Non-pigmented ciliary epithelial cell (primary cell): ENCODE data around the gene HMGB2.

Experiments used
- DNase-seq: peaks from one replicate; pipeline ENCODE4 v3.0.0-alpha.2; 2010; ENCODE audit warnings: low read depth

The HMGB2 gene

DNA sequence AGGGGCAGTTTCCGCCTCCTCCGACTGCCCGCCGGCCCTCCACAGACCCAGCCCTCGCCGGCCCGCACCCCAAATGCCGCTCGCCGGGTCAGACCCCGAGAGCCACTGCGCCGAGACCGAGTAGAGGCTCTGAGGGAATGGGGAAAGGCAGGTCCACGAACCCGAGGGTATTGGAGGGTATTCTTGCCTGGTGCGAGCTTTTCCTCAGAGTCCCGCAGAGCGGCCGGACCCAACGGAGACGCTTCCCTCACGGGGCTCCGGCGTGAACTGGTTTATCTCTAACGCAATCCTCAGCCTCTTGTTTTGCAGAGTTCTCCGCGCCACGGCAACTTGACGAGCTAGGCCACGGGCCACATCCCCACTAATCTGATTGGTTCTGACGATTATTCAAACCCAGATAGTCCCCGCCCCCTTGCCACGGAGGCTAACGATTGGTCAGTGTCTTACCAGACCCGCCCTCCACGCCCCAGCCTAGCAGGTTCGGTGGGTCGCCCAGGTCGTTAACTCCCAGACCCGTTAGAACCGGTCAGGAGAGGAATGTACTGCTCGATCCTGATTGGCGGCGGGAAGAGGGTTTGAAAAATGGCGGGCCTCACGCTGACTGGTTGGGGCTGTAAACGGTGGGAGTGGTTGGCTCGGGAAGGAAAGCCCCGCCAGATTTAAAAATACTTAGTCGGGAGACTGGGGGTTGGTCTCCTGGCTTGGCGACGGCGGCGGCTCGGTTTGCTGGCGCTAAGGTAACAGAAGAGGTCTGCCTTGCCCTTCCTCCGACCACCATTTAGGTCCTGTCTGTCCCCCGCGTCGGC is at the start of gene HMGB2:
HMGB2 (minus strand) TSS at position 274 of the 806 bp plus-strand sequence. CDS start 709 bp downstream, outside the sequence.
- DNase-seq = peak; percentile 100

DNA sequence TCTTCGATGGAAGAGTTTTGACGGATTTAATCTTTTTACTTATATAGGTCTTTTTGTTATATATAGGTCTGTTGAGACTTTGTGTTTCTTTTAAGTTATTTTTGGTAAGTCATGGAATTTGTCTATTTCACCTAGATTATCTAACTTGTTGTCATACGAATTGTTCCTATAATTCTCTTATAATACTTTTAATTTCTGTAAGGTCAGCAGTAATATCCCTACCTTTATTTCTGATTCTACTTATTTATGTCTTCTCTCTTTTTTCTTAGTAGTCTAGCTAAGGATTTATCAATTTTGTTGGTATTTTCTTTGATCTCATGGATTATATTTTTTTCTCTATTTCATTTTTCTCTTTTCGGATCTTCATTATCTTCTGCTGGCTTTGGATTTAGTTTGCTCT is 48.2 kb upstream of the HMGB2 start:
- DNase-seq = no peak

DNA sequence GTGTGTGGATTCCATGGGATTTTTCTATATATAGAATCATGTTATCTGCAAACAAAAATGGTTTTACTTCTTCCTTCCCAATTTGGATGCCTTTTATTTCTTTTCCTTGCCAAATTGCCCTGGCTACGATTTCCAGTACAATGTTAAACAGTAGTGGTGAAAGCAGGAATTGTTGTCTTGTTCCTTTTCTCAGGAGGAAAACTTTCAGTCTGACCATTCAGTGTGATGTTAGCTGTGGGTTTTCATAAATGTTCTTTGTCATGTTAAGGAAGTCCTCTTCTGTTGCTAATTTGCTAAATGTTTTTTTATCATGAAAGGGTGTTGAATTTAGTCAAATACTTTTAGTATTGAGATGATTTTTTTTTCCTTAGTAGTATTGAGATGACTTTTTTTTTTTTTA is 47.5 kb upstream of the HMGB2 start:
- no peak for DNase-seq

DNA sequence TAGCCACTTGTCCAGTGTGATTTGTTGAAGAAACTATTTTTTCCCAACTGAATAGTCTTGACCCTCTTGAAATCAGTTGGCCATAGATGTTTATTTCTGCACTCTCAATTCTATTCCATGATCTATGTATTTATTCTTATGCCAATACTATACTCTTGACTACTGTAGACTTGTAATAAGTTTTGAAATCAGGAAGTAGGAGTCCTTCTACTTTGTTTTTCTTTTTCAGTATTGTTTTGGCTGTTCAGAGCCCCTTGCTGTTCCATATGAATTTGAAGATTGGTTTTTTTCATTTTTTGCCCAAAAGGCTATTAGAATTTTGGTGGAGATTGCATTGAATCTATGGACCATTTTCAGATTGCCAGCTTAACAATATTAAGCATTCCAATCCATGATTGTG is 46.8 kb upstream of the HMGB2 start:
- no peak for DNase-seq

DNA sequence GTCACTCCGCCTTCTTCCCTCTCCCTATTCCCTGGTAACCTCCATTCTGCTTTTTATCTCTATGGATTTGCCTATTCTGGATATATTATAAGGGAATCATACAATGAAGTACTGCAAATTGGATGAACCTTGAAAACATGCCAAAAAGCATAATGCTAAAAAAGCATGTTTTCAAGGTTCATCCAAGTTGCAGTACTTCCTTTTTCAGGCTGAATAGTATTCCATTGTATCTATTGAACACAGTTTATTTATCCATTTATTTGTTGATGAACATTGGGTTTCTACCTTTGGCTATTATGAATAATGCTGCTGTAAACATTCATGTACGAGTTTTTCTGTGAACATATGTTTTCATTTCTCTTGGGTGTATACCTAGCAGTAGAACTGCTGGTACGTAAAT is 45.8 kb upstream of the HMGB2 start:
- no peak for DNase-seq

DNA sequence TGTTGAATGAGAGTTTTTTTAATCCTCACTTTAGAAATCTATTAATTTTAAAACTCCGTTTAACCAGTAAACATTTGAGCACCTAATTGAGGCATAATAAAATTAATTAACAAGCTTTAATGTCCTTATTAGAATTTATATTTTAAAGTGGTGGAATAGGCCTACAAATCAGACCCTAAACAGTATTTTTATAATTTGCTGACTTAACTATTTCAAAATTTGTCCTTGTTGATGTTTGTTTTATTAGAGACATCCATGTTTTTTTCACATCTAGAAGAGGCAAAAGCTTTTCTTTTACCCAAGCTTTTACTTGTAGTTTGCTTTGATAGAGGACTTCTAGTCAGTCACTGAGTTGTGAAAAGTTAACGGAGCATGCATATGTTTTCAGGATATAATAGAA is 40.4 kb upstream of the HMGB2 start:
- DNase-seq = no peak

DNA sequence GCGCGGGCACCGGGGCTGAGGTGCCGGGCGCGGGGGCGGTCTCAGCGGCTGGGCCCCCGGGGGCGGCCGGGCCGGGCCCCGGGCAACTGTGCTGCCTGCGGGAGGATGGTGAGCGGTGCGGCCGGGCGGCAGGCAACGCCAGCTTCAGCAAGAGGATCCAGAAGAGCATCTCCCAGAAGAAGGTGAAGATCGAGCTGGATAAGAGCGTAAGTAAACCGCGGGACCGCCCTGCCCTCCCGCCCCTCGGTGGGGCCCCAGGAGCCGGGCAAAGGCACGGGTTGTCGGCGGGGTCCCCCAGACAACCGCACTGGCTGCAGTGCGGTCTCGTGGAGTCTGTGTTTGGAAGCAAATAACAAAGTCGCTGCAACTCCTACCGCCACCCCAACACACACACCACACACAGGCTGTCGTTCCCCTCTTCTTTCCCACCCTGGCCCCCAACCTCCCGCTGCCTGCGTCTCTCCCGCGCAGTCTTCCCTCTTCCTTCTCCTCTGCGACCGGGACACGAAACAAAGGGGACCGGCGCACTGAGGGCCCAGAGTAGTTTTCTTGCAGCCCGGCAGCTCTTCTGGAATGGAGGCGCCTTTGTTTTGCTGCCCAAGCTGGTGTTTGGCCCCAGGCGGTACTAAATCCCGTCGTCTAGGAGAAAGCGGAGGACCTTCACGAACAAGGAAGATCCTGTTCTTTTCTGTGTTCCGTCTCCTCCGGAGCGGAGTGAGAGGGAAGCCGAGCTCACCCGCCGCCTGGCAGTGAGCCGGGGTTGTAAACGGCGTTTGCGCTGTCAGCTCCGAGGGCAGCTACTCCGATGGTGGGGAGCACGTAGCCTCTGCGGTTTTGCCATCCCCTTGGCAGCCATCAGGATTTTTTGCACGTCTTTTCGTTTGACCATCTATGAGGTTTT is 37.4 kb upstream of the HMGB2 start:
- no peak for DNase-seq

DNA sequence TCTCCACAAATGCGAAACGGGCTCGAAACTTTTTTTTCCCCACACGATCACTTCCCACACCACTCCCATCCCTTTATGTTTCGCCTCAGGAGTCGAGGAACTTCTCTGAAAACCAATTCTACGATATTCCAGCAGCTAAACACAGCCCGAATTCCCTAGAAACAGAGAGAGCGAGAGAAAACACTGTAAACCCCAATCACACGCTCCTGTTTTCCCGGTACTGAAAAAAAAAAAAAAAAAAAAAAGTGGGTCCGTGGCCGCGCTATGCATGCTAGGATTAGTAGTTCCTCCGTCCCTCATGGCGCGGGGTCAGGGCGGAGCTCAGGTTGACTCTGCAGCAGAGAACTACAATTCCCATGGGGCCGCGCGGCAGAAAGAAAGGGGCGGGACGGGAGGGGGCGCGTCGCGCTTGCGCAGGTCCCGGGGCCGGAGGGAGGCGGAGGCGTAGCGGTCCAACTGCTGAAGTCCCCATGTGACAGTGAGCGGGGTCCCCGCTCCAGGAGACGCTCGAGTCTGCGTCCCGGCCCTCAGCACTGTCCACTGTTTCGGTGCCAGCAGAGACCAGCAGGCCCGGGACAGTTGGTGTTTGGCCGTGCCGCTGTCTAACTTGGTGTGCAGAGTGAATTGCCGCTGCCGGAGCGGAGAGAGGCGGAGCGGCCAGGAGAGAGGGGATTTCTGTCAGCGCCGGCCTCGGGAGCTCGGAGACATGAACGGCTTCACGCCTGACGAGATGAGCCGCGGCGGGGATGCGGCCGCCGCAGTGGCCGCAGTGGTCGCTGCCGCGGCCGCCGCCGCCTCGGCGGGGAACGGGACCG is 36.5 kb upstream of the HMGB2 start, which contains the start of gene SAP30:
SAP30 (plus strand) TSS at position 478 of the 815 bp plus-strand sequence; CDS start at position 707, 229 bp downstream.
- peak; percentile 89 for DNase-seq

DNA sequence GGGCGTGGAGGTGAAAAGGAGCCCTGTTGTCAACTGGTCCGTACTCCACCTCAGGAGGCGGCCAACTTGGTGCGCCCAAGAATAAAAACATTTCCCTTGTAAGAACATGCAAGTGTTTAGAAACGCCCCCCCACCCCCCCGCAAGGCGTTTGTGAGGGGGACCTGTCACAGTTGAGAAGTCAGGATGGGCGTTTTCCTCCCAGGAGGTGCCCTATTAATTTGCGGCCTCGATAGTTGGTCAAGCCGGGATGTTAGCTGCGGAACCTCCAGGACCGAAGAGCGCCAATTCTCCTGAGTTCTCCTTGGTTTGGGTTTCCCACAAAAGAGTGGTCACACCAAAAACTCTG is 35.9 kb upstream of the HMGB2 start:
- DNase-seq = no peak

DNA sequence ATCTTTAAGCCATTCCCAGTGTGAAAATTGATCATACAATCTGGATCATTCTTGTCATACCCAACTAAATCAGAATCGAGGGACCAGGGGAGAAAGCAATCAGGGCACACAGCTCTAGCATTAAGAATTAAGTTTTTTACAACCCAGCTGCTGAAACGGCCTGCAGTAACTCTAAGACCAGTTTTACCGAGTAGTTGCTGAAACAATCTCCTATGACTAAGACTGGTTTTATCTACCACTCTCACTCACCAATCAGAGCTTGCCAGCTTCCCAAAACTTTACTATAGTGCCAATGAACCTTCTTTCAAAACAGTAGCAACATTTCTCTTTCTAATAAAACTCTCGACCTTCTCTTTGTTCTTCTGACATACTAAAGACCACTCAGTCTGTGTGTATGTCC is 33.8 kb upstream of the HMGB2 start:
- DNase-seq = no peak

DNA sequence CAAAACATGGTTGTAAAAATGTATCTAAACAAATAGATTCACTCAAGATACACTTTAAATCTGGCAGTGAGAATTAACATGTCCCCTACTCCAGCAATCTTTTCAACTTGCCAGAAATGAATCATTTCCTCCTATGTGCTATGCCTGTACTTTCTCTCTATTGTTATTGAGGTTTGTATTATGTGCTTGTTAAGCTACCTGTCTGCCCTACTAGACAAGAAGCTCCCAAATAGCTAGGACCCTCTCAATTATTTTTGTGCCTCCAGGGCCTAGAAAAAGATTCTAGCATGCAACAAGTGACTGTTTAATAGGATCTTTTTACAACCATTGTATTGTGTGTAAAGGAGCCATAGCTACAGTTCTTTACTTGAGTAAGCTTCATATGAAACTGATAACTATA is 33.1 kb upstream of the HMGB2 start:
- no peak for DNase-seq

DNA sequence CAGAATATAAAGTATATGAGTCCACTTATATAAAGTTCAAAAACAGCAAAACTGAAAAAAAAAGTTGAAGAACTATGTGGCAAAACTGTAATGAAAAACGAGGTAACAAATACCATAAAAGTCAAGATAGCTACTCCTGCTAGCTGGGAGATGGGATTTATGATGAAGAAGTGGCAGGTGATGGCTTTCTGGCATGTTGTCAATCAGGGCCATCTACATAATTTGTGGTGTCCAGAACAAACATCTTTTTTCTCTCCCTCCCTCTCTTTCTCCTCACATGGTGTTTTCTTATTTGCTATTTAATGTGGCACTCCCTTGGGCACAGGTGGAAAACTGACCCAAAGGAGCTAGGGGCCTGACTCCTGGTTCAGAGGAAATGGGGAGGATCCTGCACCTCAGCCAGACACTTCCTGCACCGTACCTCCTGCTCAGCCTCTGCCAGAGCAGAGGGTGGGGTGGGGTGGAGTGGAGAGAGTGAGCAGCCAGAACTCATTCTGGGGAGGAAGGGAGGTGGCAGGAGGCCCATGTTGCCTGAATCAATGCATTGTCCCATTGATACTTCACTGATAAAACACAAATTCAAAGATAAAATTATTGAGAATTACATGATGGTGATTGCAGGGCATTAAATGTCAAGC is 31.3 kb upstream of the HMGB2 start:
- no peak for DNase-seq

DNA sequence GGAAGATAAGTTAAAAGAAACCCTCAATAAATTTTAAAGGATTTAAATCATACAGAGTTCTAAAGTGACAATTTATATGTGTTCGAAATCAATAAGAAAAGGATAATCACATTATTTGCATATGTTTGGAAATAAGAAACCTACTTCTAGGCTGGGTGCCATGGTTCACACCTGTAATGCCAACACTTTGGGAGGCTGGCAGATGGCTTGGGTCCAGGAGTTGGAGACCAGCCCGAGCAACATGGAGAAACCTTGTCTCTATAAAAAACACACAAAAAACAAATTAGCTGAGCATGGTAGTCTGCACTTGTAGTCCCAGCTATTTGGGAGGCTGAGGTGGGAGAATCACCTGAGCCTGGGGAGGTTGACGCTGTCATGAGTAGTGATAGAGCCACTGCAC is 28.5 kb upstream of the HMGB2 start:
- DNase-seq = no peak

DNA sequence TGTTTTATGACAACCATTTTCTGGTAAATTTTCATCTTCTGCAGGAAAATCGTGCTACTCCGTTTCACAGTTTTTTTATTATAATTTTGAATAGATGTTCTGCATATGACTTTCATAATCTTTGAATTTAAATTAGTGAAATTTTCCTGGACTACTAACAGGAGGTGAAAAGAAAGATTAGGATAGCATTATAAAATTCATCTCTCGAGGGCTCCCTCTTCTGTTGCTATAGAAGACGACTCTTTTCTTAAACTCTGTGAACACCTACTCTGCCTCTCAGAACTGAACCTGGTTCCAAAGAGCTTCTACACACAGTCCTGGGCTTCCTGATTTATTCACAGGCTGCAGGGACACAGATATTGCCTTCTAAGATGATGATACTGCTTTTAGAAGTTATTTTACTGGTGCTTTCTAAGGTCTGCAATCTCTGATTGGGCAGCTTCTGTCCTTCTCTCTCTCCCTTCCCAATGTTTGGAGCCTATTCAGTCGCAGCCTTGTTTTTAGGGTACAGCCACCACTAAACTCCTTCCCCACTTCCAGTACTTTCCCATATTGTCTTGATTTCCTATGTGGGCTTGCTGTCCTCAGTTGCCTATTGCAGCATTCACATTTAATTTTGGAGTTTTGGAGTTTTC is 26.5 kb upstream of the HMGB2 start:
- no peak for DNase-seq

DNA sequence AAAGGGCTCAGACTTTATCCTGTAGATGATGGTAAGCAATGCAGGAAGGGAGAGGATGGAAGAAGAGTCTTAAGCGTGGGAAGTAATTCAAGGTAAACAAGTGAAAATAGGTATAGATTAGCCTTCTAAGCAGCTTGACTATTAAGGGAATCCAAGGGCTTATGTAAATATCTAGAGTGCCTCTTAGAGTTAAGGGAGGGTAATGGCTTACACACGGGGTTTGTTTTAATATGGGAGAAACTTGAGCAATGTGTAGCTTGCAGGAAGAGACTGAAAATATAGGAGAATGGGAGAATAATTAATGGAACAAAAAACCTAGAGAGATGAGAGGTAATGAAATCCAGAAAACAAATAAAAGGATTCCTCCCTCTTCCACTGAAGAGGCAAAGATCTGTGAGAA is 23.8 kb upstream of the HMGB2 start:
- no peak for DNase-seq

DNA sequence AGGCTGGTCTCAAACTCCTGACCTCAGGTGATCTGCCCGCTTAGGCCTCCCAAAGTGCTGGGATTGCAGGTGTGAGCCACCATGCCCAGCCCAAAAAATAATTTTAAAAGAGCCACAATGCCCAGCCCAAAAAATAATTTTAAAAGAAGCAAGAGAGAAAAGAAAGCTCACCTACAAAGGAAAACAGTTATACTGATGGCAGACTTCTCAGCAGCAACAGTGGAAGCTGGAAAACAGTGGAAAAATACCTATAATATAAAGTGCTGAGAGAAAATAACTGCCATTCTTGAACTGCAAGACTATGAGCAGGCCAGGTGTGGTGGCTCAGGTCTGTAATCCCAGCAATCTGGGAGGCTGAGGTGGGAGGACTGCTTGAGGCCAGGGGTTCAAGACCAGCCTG is 13.3 kb upstream of the HMGB2 start:
- no peak for DNase-seq

DNA sequence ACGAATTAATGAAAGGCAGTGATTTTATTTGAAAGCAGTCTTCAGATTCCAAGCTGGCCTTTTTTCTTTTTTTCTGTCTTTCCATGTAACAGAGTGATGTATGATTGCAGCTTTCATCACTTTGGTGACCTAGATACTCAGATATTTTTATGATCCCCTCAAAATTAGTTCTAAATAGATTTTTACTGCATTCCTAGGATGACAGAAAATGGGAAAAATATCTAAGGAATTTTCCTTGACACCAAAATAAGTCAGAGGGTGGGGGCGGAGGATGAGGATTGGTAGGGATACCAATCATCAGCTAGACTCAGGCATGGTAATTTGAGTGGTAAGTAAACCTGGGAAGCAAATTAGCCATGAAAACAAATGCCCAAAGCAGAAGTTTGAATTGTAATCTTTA is 11.9 kb upstream of the HMGB2 start:
- DNase-seq = no peak

DNA sequence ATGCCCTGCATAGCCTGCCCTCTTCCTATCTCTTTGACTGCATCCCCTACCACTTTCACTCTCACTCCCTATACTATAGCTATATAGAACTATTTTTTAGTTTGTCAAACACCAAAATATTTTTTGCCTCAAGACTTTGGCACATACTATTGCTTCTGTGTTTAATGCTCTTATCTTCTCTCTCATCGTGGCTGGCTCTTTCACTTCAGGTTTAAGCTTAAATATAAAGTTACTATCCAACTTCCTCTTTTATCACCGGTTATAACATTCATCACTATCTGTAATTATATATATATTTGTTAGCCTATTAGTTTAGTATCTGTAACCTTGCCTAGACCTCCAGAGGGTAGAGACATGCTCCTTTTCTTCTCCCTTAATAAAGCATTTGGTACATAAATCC is 11.5 kb upstream of the HMGB2 start:
- no peak for DNase-seq

DNA sequence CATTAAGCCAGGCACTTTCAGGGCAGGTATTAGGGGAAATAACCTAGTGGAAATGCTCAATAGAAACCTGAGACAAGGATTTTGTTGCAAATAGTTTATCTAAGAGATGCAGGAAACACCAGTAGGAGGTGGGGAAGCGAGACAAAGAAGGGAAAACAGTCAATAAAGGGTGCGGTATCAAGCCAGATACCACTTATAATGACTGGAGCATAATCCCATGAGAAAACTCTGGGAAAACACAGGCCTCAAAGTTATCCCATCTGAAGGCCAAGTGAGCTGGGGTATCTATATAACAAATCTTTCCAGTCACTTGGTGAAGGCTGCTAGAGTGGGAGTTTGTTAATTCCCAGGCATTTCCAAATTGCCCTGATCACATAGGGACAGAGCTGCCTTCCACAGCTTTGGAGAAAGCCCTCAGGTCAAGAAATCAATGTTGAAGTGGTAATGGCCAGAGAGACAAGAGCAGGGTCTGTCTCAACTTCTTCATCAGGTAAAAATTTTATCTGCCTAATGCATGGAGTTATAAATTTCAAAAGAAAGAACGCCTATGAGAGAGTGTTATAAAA is 9.8 kb upstream of the HMGB2 start:
- DNase-seq = no peak

DNA sequence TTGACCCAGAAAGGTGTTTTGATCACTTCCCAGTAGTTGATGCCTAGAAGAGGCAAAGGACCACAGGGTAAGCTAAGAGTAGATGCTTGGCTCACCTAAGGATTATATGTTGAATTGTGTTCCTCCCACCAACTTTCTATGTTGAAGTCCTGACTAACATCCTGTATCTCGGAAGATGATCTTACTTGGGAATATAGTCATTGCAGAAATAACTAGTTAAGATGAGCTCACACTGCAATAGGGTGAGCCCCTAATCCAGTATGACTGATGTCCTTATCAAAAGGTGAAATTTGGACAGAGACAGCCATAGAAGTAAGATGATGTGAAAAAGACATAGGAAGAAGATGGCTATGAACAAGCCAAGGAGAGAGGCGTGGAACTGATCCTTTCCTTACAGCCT is 3.3 kb upstream of the HMGB2 start:
- DNase-seq = no peak
